H1 (cell line): ENCODE measurements around the gene BARHL1.

Experiments
- BRCA1 ChIP-seq: IDR thresholded peaks from 2 replicates; pipeline ENCODE4 v1.6.1; 2012; ENCODE audit warnings: low read depth, low read length, improper control_type of control experiment
- CEBPB ChIP-seq: IDR thresholded peaks from 2 replicates; pipeline ENCODE4 v1.6.1; 2012; ENCODE audit warnings: low read depth, low read length
- CHD1 ChIP-seq: IDR thresholded peaks from 2 replicates; pipeline ENCODE4 v1.6.1; 2012; ENCODE audit warnings: low read depth, low read length, improper control_type of control experiment
- CHD2 ChIP-seq: IDR thresholded peaks from 2 replicates; pipeline ENCODE4 v1.6.1; 2012; ENCODE audit warnings: low read length, improper control_type of control experiment
- HDAC2 ChIP-seq, 2 experiments: fragments of 300-600 bp in 1 of 2; sonication (generic) in 1 of 2; IDR thresholded peaks; 2 replicates each; pipeline ENCODE4 v1.6.1; 2011 to 2012; ENCODE audit warnings: low read depth in 2 of 2, low read length in 2 of 2, mild to moderate bottlenecking in 2 of 2, moderate library complexity in 2 of 2, borderline replicate concordance in 1 of 2, inconsistent platforms in 1 of 2
- PHF8 ChIP-seq: fragments of 200-600 bp; sonication (generic); conservative IDR thresholded peaks from 2 replicates; pipeline ENCODE4 v1.7.1; 2012; ENCODE audit warnings: low read depth, mild to moderate bottlenecking, inconsistent platforms, low read length, moderate library complexity
- POLR2A ChIP-seq, 2 experiments: IDR thresholded peaks; 1 replicate in 1 of 2; 2 replicates in 1 of 2; pipeline ENCODE4 v1.6.1; 2011; ENCODE audit warnings: low read depth in 2 of 2, low read length in 2 of 2, mild to moderate bottlenecking in 2 of 2; ENCODE audit errors: control extremely low read depth in 1 of 2
- SP4 ChIP-seq: IDR thresholded peaks from 2 replicates; pipeline ENCODE4 v1.6.1; 2012; ENCODE audit warnings: low read length, inconsistent platforms
- SUZ12 ChIP-seq: fragments of 200-600 bp; sonication (generic); IDR thresholded peaks from 2 replicates; pipeline ENCODE4 v1.6.1; 2012; ENCODE audit warnings: mild to moderate bottlenecking, inconsistent platforms, low read length, moderate library complexity, mixed read lengths
- TF ChIP-seq, protein P1 (sequence below), 3 experiments: IDR thresholded peaks; 1 replicate in 2 of 3; 2 replicates in 1 of 3; pipeline versions ENCODE4 v1.5.1 to v1.6.1; 2011; ENCODE audit warnings: low read length in 3 of 3, mild to moderate bottlenecking in 3 of 3, inconsistent platforms in 2 of 3, low read depth in 1 of 3, moderate library complexity in 1 of 3; ENCODE audit not compliant: insufficient read depth in 1 of 3; ENCODE audit errors: control extremely low read depth in 1 of 3

GRCh38 chr9:132594412-132594811 is 12.0 kb downstream of the BARHL1 start:
- no peak for TF ChIP-seq CEBPB
- TF ChIP-seq, protein P1, sequence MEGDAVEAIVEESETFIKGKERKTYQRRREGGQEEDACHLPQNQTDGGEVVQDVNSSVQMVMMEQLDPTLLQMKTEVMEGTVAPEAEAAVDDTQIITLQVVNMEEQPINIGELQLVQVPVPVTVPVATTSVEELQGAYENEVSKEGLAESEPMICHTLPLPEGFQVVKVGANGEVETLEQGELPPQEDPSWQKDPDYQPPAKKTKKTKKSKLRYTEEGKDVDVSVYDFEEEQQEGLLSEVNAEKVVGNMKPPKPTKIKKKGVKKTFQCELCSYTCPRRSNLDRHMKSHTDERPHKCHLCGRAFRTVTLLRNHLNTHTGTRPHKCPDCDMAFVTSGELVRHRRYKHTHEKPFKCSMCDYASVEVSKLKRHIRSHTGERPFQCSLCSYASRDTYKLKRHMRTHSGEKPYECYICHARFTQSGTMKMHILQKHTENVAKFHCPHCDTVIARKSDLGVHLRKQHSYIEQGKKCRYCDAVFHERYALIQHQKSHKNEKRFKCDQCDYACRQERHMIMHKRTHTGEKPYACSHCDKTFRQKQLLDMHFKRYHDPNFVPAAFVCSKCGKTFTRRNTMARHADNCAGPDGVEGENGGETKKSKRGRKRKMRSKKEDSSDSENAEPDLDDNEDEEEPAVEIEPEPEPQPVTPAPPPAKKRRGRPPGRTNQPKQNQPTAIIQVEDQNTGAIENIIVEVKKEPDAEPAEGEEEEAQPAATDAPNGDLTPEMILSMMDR (IDR thresholded peaks at IDR 0.05; ENCODE audit: control extremely low read depth in 1 of 3, insufficient read depth in 1 of 3, low read depth in 1 of 3, low read length in 3 of 3) = no peak
- TF ChIP-seq HDAC2 (IDR thresholded peaks at IDR 0.05; ENCODE audit: borderline replicate concordance in 1 of 2, low read depth in 2 of 2, low read length in 2 of 2) = no peak
- no peak for TF ChIP-seq SUZ12
- TF ChIP-seq BRCA1 = no peak
- no peak for TF ChIP-seq POLR2A (IDR thresholded peaks at IDR 0.05; ENCODE audit: control extremely low read depth in 1 of 2, low read depth in 2 of 2, low read length in 2 of 2)
- no peak for TF ChIP-seq CHD1
- no peak for TF ChIP-seq SP4
- TF ChIP-seq CHD2 = no peak
- no peak for TF ChIP-seq PHF8
